HEK293 (cell line): Measurements from ENCODE around the gene SETD1A.
A peak's percentile ranks its signal among the peaks of the same experiment; 100 is the strongest.

Source experiments
- CTCF ChIA-PET: fragments of 350-600 bp; formaldehyde crosslinking; extraction: SDS; loops from one replicate; lab custom pipeline; 2021; ENCODE audit warnings: antibody characterized with exemption; lab: Yijun Ruan, JAX
- POLR2A ChIA-PET: fragments of 300-600 bp; formaldehyde crosslinking; extraction: SDS; loops from one replicate; lab custom pipeline; 2020; ENCODE audit warnings: antibody characterized with exemption, inconsistent platforms; lab: Yijun Ruan, JAX
- H3K27ac ChIP-seq: fragments of 200-500 bp; sonication (Bioruptor generic); 2 replicates; pipeline ENCODE4 v1.5.1; 2014; ENCODE audit warnings: low read depth, low read length, control low read depth, inconsistent platforms; ENCODE audit errors: extremely low read depth
- H3K36me3 ChIP-seq, 2 experiments: fragments of 200-500 bp in 1 of 2; sonication (Bioruptor generic) in 1 of 2; 1 replicate in 1 of 2; 2 replicates in 1 of 2; pipeline ENCODE4 v1.5.1; 2014 to 2017; ENCODE audit warnings: inconsistent platforms in 2 of 2, low read length in 2 of 2; ENCODE audit not compliant: control insufficient read depth in 2 of 2, insufficient read depth in 1 of 2
- H3K4me1 ChIP-seq: fragments of 200-500 bp; sonication (Bioruptor generic); 2 replicates; pipeline ENCODE4 v1.5.1; 2014; ENCODE audit warnings: mild to moderate bottlenecking, low read length, inconsistent platforms; ENCODE audit not compliant: control insufficient read depth, insufficient read depth
- H3K4me3 ChIP-seq: 2 replicates; pipeline ENCODE4 v1.5.1; 2011; ENCODE audit warnings: low read depth, mild to moderate bottlenecking, control low read depth, low read length, moderate library complexity
- H3K9me3 ChIP-seq: fragments of 200-500 bp; sonication (Bioruptor generic); 2 replicates; pipeline ENCODE4 v1.5.1; 2014; ENCODE audit warnings: low read depth, low read length, inconsistent platforms; ENCODE audit not compliant: control insufficient read depth, insufficient read depth
- EGR2 ChIP-seq: fragments of 450-650 bp; formaldehyde crosslinking; IDR thresholded peaks from 2 replicates; pipeline ENCODE4 v1.5.1; 2016; ENCODE audit warnings: low read depth, missing biosample characterization, missing genetic modification characterization
- HIC1 ChIP-seq: fragments of 450-650 bp; formaldehyde crosslinking; IDR thresholded peaks from 2 replicates; pipeline ENCODE4 v1.5.1; 2016; ENCODE audit warnings: missing biosample characterization, missing genetic modification characterization
- KLF1 ChIP-seq: fragments of 450-650 bp; formaldehyde crosslinking; IDR thresholded peaks from 2 replicates; pipeline ENCODE4 v1.5.1; 2016; ENCODE audit warnings: missing biosample characterization, missing genetic modification characterization
- PRDM1 ChIP-seq: fragments of 450-650 bp; formaldehyde crosslinking; IDR thresholded peaks from 2 replicates; pipeline ENCODE4; 2016; ENCODE audit warnings: missing biosample characterization, missing genetic modification characterization
- SCRT2 ChIP-seq: fragments of 450-650 bp; formaldehyde crosslinking; IDR thresholded peaks from 2 replicates; pipeline ENCODE4 v1.5.1; 2016; ENCODE audit warnings: missing biosample characterization, missing genetic modification characterization
- SP3 ChIP-seq: fragments of 450-650 bp; formaldehyde crosslinking; IDR thresholded peaks from 2 replicates; pipeline ENCODE4 v1.5.1; 2016; ENCODE audit warnings: missing biosample characterization, missing genetic modification characterization
- ZBTB7A ChIP-seq: fragments of 450-650 bp; formaldehyde crosslinking; IDR thresholded peaks from 2 replicates; pipeline ENCODE4 v1.5.1; 2016; ENCODE audit warnings: low read depth, missing biosample characterization, missing genetic modification characterization
- ZFHX2 ChIP-seq: fragments of 450-650 bp; formaldehyde crosslinking; conservative IDR thresholded peaks from 2 replicates; pipeline ENCODE4 v1.5.1; 2016; ENCODE audit warnings: missing biosample characterization, missing genetic modification characterization
- ZNF121 ChIP-seq: fragments of 450-650 bp; formaldehyde crosslinking; IDR thresholded peaks from 2 replicates; pipeline ENCODE4 v1.5.1; 2016; ENCODE audit warnings: missing biosample characterization, missing genetic modification characterization
- ZNF155 ChIP-seq: fragments of 450-650 bp; formaldehyde crosslinking; IDR thresholded peaks from 2 replicates; pipeline ENCODE4 v1.5.1; 2016; ENCODE audit warnings: missing biosample characterization, missing genetic modification characterization
- ZNF354C ChIP-seq: fragments of 450-650 bp; formaldehyde crosslinking; IDR thresholded peaks from 2 replicates; pipeline ENCODE4 v1.5.1; 2016; ENCODE audit warnings: missing biosample characterization, missing genetic modification characterization, low read depth, borderline replicate concordance
- ZNF433 ChIP-seq: fragments of 450-650 bp; formaldehyde crosslinking; IDR thresholded peaks from 2 replicates; pipeline ENCODE4 v1.5.1; 2016; ENCODE audit warnings: missing biosample characterization, missing genetic modification characterization, low read depth
- ZNF610 ChIP-seq: fragments of 450-650 bp; formaldehyde crosslinking; IDR thresholded peaks from 2 replicates; pipeline ENCODE4 v1.5.1; 2016; ENCODE audit warnings: missing biosample characterization, missing genetic modification characterization, borderline replicate concordance
- ZNF830 ChIP-seq: fragments of 450-650 bp; IDR thresholded peaks from 2 replicates; pipeline ENCODE4 v1.5.0; 2018; ENCODE audit warnings: missing biosample characterization, missing genetic modification characterization, low read depth, mild to moderate bottlenecking, moderate library complexity
- ZNF843 ChIP-seq: fragments of 450-650 bp; formaldehyde crosslinking; IDR thresholded peaks from 2 replicates; pipeline ENCODE4 v1.5.1; 2016; ENCODE audit warnings: missing biosample characterization, missing genetic modification characterization
- ZSCAN30 ChIP-seq: fragments of 450-650 bp; IDR thresholded peaks from 2 replicates; pipeline ENCODE4 v1.5.1; 2018; ENCODE audit warnings: missing biosample characterization, mild to moderate bottlenecking, missing genetic modification characterization, moderate library complexity
- TF ChIP-seq, protein P1 (sequence below): fragments of 450-650 bp; formaldehyde crosslinking; IDR thresholded peaks from 2 replicates; pipeline ENCODE4 v1.5.1; 2016; ENCODE audit warnings: missing biosample characterization, missing genetic modification characterization

Gene SETD1A

GRCh38 chr16:31025339-31025738 lies 67.8 kb downstream of the SETD1A start:
- Histone ChIP-seq H3K4me1 (no peaks in the 10 kb centered on the region), H3K27ac (no peak overlapping the region), H3K36me3 (no peaks in the 10 kb centered on the region), H3K9me3 (no peaks in the 10 kb centered on the region), H3K4me3 (no peak overlapping the region)
- ChIA-PET CTCF (interaction anchor here (0.7 to 1.1 kb wide), 2 partner anchors 9 to 843 kb away, joined by 3 to 5 read pairs; no protein-coding TSS in a partner anchor), POLR2A (no interaction called here)
- TF ChIP-seq SCRT2 (tag by site-specific recombination) (no peak), HIC1 (tag by site-specific recombination) (no peak), ZSCAN30 (no peak), ZNF843 (tag by site-specific recombination) (no peak), ZNF354C (no peak)
- TF ChIP-seq, protein P1, sequence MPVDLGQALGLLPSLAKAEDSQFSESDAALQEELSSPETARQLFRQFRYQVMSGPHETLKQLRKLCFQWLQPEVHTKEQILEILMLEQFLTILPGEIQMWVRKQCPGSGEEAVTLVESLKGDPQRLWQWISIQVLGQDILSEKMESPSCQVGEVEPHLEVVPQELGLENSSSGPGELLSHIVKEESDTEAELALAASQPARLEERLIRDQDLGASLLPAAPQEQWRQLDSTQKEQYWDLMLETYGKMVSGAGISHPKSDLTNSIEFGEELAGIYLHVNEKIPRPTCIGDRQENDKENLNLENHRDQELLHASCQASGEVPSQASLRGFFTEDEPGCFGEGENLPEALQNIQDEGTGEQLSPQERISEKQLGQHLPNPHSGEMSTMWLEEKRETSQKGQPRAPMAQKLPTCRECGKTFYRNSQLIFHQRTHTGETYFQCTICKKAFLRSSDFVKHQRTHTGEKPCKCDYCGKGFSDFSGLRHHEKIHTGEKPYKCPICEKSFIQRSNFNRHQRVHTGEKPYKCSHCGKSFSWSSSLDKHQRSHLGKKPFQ (tag by site-specific recombination), result no peak

DNA sequence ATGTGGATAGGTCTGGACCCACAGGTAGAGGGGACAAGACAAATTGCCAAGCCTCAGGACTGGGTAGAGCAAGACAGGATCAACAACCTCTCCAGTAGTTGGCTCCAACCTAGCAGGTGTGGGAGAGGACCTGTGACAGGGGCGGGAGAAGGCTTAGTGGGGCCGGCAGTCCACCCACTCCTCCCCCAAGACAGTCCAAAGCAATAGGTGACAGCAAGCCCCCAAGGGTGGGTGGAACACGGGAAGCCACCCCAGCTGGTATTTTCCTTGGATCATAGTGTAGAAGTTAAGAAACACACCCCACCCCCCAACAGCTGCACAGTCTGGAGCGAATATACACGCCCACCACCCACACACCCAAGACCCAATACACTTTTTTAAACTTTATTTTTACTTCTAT lies 71.7 kb downstream of the SETD1A start:
- ChIA-PET POLR2A (interaction anchor here (0.7 kb wide), 1 partner anchor 126 kb away, joined by 3 read pairs; no protein-coding TSS in a partner anchor), CTCF (no interaction called here)
- no peaks in the 10 kb centered on the region for H3K9me3 ChIP-seq
- H3K4me3 ChIP-seq, result no peak overlapping the region
- H3K36me3 ChIP-seq, result no peaks in the 10 kb centered on the region
- TF ChIP-seq PRDM1 (tag by site-specific recombination) (no peak), EGR2 (tag by site-specific recombination) (peak; percentile 95), ZNF610 (no peak), ZNF433 (tag by site-specific recombination) (no peak), ZFHX2 (peak; percentile 89), KLF1 (tag by site-specific recombination) (peak; percentile 57; the same call in 1 of the 2 replicates), ZBTB7A (tag by site-specific recombination) (no peak)
- no peaks in the 10 kb centered on the region for H3K4me1 ChIP-seq
- no peak overlapping the region for H3K27ac ChIP-seq

GRCh38 chr16:31031276-31031675 lies 73.7 kb downstream of the SETD1A start:
- H3K4me3 ChIP-seq, result no peak overlapping the region
- no peak overlapping the region for H3K27ac ChIP-seq
- ChIA-PET POLR2A (interaction anchor here (0.5 to 0.7 kb wide), 4 partner anchors 14 to 111 kb away, joined by 3 read pairs; no protein-coding TSS in a partner anchor), CTCF (interaction anchor here (0.7 to 1.4 kb wide), 3 partner anchors 16 to 62 kb away, joined by 3 to 4 read pairs (median 4); no protein-coding TSS in a partner anchor)
- no peaks in the 10 kb centered on the region for H3K4me1 ChIP-seq
- no peaks in the 10 kb centered on the region for H3K9me3 ChIP-seq
- peaks cover 0 to 13% of the 10 kb centered on the region in 2 experiments; a peak in 1 of 3 replicates for H3K36me3 ChIP-seq
- no peak for TF ChIP-seq SP3 (tag by site-specific recombination)
- TF ChIP-seq ZNF121 (tag by site-specific recombination), result no peak
- no peak for TF ChIP-seq ZNF155 (tag by site-specific recombination)
- no peak for TF ChIP-seq ZNF830 (tag by site-specific recombination)
